Esophagus (tissue), 2 donors: ENCODE results near the gene STXBP2. TPM values are rescaled to one million over a fixed set of nuclear protein-coding genes. Genes with fewer than 3 reads are reported as not detected.

Experiments used
- H3K27ac ChIP-seq, 2 donors: one replicate each; pipeline ENCODE4 v1.5.1; 2013; ENCODE audit warnings: low read depth in 2 of 2, mild to moderate bottlenecking in 2 of 2, inconsistent platforms in 1 of 2, low read length in 1 of 2, moderate library complexity in 1 of 2
- H3K27me3 ChIP-seq, 2 donors: one replicate each; pipeline ENCODE4 v1.6.1; 2013; ENCODE audit warnings: low read length in 2 of 2, control low read depth in 1 of 2, mild to moderate bottlenecking in 1 of 2; ENCODE audit not compliant: insufficient read depth in 2 of 2, control insufficient read depth in 1 of 2
- H3K36me3 ChIP-seq, 2 donors: one replicate each; pipeline ENCODE4 v1.6.1; 2013; ENCODE audit warnings: low read length in 1 of 2; ENCODE audit not compliant: control insufficient read depth in 2 of 2, insufficient read depth in 2 of 2
- H3K4me1 ChIP-seq, 2 donors: one replicate each; pipeline ENCODE4 v1.6.1; 2013; ENCODE audit warnings: low read length in 1 of 2; ENCODE audit not compliant: control insufficient read depth in 2 of 2, insufficient read depth in 2 of 2
- H3K4me3 ChIP-seq, 2 donors: one replicate each; pipeline ENCODE4 v1.5.1; 2013; ENCODE audit warnings: low read length in 2 of 2, mild to moderate bottlenecking in 2 of 2, low read depth in 1 of 2, moderate library complexity in 1 of 2
- H3K9me3 ChIP-seq, 2 donors: one replicate each; pipeline ENCODE4 v1.6.1; 2013; ENCODE audit warnings: mild to moderate bottlenecking in 2 of 2, low read depth in 1 of 2, low read length in 1 of 2, moderate library complexity in 1 of 2; ENCODE audit not compliant: control insufficient read depth in 2 of 2, insufficient read depth in 1 of 2
- WGBS, 2 donors: extraction: QIAGEN DNeasy Blood & Tissue Kit; methylation state at CpG; one replicate each; pipeline ENCODE4 v1.1.7; 2013; 5-methylcytosine and 5-hydroxymethylcytosine counted together
- polyA plus RNA-seq, 2 donors: library from polyadenylated mRNA; stranded (reverse); fragments of 200-250 nt; gene quantifications; one replicate each; pipeline ENCODE4 v1.2.3, GENCODE V29; 2013
- donor health status: healthy with polysubstance abuse.
- donor health status: Bipolar disorder and iron deficiency.

STXBP2 gene
- polyA plus RNA-seq, 2 donors, result 73.2 to 88.7 TPM

- Histone ChIP-seq H3K4me3 (no peak overlapping the region), H3K9me3 (no peaks in the 10 kb centered on the region), H3K27me3 (no peaks in the 10 kb centered on the region), H3K27ac (no peak overlapping the region), H3K4me1 (no peaks in the 10 kb centered on the region), H3K36me3 (no peaks in the 10 kb centered on the region)
- 68 to 75% methylated on average over 14 of the region's 14 CpGs for WGBS, 2 donors
Observed at GRCh38 chr19:7662657-7663056, 25.7 kb downstream of the STXBP2 start.

DNA sequence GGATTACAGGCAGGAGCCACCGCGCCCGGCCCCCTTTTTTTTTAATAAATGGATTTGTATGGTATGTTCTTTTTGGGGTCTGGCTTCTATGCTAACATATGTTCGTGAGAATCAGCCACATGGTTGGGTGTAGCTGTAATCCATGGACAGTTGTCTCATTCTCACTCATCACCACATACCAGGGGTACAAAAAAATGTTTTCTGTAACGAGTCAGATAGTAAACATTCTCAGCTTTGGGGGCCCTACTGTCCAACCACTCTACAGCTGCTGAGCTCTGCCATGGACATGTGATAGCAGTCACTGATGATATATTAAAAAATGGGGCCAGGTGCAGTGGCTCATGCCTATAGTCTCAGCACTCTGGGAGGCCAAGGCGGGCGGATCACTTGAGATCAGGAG, 26.8 kb downstream of the STXBP2 start:
- no peaks in the 10 kb centered on the region for H3K4me1 ChIP-seq
- WGBS, 2 donors, result 69 to 71% methylated on average over 7 of the region's 7 CpGs
- no peaks in the 10 kb centered on the region for H3K27me3 ChIP-seq
- no peaks in the 10 kb centered on the region for H3K9me3 ChIP-seq
- H3K36me3 ChIP-seq, result no peaks in the 10 kb centered on the region
- no peak overlapping the region for H3K27ac ChIP-seq
- no peak overlapping the region for H3K4me3 ChIP-seq

GRCh38 chr19:7665076-7665475, 28.2 kb downstream of the STXBP2 start:
- 27 to 36% methylated on average over 4 of the region's 4 CpGs for WGBS, 2 donors
- H3K4me3 ChIP-seq, result no peak overlapping the region
- no peaks in the 10 kb centered on the region for H3K27me3 ChIP-seq

DNA sequence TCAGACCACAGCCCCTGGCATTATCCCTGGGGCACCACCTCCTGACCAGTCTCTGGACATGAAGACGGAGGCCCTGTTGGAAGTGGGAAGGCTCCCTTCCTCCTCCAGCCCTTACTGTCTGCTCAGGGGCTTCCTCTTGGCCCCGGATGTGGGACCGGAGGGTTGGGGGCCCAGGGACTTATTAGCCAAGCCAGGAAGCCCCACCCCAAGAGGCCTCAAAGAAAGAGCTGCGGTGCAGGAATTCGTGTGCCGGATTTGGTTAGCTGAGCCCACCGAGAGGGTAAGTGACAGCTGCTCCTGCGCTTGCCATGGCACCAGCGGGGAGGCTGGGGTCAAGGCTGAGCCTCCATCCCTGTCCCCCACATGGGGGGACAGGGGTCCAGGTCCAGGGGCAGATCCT, 31.9 kb downstream of the STXBP2 start, which contains the start of gene RETN:
Gene RETN, plus strand, starts transcription at position 208 of the 400 bp plus-strand sequence. CDS start 278 bp downstream, outside the sequence.
- H3K4me1 ChIP-seq, result no peaks in the 10 kb centered on the region
- H3K9me3 ChIP-seq, result no peaks in the 10 kb centered on the region
- WGBS, 2 donors, result 62 to 68% methylated on average over 9 of the region's 9 CpGs
- H3K27me3 ChIP-seq, result no peaks in the 10 kb centered on the region
- H3K27ac ChIP-seq, result no peak within 1 kb of the TSS
- no peak within 1 kb of the TSS for H3K4me3 ChIP-seq
- no peaks in the 10 kb centered on the region for H3K36me3 ChIP-seq

More at GRCh38 chr19:7665076-7665475, 28.2 kb downstream of the STXBP2 start:
- no peaks in the 10 kb centered on the region for H3K4me1 ChIP-seq
- no peaks in the 10 kb centered on the region for H3K36me3 ChIP-seq
- no peaks in the 10 kb centered on the region for H3K9me3 ChIP-seq
- no peak overlapping the region for H3K27ac ChIP-seq

GRCh38 chr19:7669641-7670040, 32.7 kb downstream of the STXBP2 start:
- Histone ChIP-seq H3K36me3 (no peaks in the 10 kb centered on the region), H3K27me3 (no peaks in the 10 kb centered on the region), H3K9me3 (no peaks in the 10 kb centered on the region), H3K4me1 (no peaks in the 10 kb centered on the region), H3K27ac (no peak overlapping the region), H3K4me3 (no peak overlapping the region)
- 29 to 34% methylated on average over 9 of the region's 9 CpGs for WGBS, 2 donors

DNA sequence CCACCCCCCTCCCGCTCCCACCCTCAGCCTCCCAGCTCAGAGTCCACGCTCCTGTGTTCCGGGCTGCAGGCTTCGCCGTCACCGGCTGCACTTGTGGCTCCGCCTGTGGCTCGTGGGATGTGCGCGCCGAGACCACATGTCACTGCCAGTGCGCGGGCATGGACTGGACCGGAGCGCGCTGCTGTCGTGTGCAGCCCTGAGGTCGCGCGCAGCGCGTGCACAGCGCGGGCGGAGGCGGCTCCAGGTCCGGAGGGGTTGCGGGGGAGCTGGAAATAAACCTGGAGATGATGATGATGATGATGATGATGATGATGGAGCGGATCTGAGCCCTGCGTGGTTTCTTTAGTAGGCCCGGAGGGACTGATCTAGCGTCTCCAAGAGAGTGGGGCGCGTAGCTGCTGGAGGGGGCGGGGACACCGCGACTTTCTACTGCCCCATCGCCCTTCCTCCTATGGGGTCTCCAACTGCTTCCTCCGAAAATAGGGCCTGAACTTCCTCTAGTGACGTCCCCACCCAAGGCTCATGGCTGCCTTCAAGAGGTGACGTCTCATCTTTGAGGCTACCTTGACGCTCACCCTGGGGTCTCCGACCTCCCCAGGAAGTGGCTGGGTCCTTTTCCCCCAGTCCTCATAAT, 33.4 kb downstream of the STXBP2 start:
- Histone ChIP-seq H3K4me3 (no peak overlapping the region), H3K27ac (no peak overlapping the region), H3K27me3 (no peaks in the 10 kb centered on the region), H3K36me3 (no peaks in the 10 kb centered on the region), H3K9me3 (no peaks in the 10 kb centered on the region), H3K4me1 (no peaks in the 10 kb centered on the region)
- 3% methylated on average over 43 of the region's 43 CpGs for WGBS, 2 donors

DNA sequence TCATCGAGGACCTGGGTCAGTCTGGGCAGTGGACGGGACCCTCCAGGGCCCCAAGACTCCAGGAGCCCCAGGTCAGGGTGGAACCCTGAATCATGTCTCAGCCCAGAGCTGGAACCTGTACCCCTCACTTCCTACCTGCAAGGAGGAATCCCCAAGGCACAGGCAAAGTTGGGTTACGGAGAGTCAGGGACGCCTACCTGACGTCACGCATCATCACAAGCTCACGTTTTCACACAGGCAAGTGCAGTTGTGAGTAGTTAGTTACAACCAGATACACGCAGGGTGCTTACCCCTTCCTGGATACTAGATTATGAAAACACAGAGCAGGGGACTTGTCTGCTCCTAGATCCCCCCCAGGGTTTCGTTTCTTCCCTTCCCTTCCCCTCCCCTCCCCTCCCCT, 33.9 kb downstream of the STXBP2 start:
- Histone ChIP-seq H3K4me1 (no peaks in the 10 kb centered on the region), H3K36me3 (no peaks in the 10 kb centered on the region), H3K9me3 (no peaks in the 10 kb centered on the region), H3K27me3 (no peaks in the 10 kb centered on the region), H3K4me3 (no peak overlapping the region), H3K27ac (no peak overlapping the region)
- WGBS, 2 donors, result 27 to 30% methylated on average over 9 of the region's 9 CpGs

DNA sequence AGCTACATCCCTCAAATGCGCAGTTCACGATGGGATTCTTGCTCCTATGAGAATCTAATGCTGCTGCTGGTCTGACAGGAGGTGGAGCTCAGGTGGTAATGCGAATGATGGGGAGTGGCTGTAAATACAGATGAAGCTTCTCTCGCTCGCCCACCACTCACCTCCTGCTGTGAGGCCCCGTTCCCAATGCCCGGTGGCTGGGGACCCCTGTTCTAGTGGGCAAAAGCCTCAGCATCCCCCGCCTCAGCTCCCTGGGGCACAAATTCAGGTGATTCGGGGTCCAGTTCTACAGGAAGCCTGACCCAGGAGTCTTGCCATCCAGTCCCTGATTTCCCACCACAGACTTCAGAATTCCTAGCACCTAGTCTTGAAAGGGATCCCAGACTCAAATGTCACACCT, 35.6 kb downstream of the STXBP2 start:
- H3K36me3 ChIP-seq, result no peaks in the 10 kb centered on the region
- H3K4me3 ChIP-seq, result no peak overlapping the region
- H3K27ac ChIP-seq, result no peak overlapping the region
- H3K27me3 ChIP-seq, result no peaks in the 10 kb centered on the region
- no peaks in the 10 kb centered on the region for H3K4me1 ChIP-seq
- no peaks in the 10 kb centered on the region for H3K9me3 ChIP-seq
- 44 to 47% methylated on average over 9 of the region's 9 CpGs for WGBS, 2 donors

DNA sequence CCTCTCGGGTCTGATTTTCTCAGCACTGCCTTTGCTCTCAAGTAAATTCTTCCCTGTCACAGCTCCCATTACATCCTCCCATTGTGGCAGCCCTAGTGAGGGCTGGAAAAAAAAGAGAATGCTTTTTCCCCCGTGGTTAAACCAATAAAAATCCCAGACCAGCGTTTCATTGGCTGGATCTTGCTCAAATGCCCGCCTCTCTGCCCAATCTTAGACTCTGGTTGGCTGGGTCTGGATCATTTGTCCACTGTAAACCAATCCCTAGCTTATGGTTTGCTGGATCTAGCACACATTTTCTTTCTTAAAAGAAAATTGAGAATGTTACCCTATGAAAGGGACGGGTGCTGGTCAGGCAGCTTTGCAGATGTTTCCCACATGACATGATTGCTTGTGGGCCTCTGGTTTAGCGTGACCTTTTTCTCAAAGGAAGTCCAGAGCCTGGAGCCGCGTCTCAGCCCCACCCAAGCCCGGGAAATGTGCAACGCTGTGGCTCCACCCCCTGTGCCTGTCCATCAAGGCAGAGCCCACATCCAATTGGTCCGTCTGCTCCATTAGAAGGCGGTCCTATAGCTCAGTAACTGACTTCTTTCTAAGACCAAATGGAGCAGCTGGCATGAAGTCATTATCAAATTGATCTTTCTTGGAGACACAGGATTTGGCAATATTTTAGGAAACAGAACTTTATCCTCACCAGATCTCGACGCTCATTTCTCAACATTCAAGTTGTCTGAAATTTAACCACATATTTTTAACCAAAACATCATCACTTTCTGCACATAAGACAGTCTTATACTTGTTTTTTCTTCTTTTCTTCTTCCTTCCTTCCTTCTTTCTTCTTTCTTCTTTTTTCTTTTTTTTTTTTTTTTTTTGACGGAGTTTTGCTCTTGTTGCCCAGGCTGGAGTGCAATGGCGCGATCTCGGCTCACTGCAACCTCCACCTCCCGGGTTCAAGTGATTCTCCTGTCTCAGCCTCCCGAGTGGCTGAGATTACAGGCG, 37.4 kb downstream of the STXBP2 start:
- Histone ChIP-seq H3K27ac (no peak overlapping the region), H3K27me3 (no peaks in the 10 kb centered on the region), H3K4me3 (peak overlapping the region in 1 of 2 donors; percentile 5), H3K9me3 (no peaks in the 10 kb centered on the region), H3K36me3 (no peaks in the 10 kb centered on the region), H3K4me1 (peaks cover 0 to 3% of the 10 kb centered on the region in 2 donors)
- WGBS, 2 donors, result 50 to 58% methylated on average over 21 of the region's 21 CpGs
